OCI-LY7 (cell line): ENCODE data around the gene TMEM123. TPM values are rescaled to one million over a fixed set of nuclear protein-coding genes. Genes with fewer than 3 reads are reported as not detected.

Experiments used
- BruUV-seq: library from RNA; stranded (reverse); fragments of 400-500 nt; replicated peaks from 2 replicates; lab custom pipeline; 2021; lab: Mats Ljungman, UMichigan
- CTCF ChIA-PET: fragments of 300-600 bp; sonication (Branson Sonifier 250); formaldehyde crosslinking; loops from one replicate; lab custom pipeline; 2022; ENCODE audit warnings: antibody characterized with exemption; ENCODE audit not compliant: unreplicated experiment; lab: Charles Lee
- POLR2A ChIA-PET: fragments of 300-600 bp; sonication (Branson Sonifier 250); formaldehyde crosslinking; loops from one replicate; lab custom pipeline; 2022; ENCODE audit warnings: antibody characterized with exemption; lab: Charles Lee
- DNase-seq: peaks from one replicate; pipeline ENCODE4 v3.0.0-alpha.2; 2015; ENCODE audit warnings: low spot score
- H2AFZ ChIP-seq: fragments of 200-600 bp; sonication (generic), shearing (Covaris generic); 2 replicates; pipeline ENCODE4 v1.6.1; 2014; ENCODE audit warnings: mild to moderate bottlenecking, antibody characterized with exemption, low read length, moderate library complexity
- H3K27ac ChIP-seq: fragments of 200-600 bp; sonication (generic); 2 replicates; pipeline ENCODE4 v1.5.1; 2014; ENCODE audit warnings: mixed run types, low read depth, mild to moderate bottlenecking, moderate library complexity, low read length, inconsistent platforms; ENCODE audit not compliant: poor library complexity, severe bottlenecking
- H3K36me3 ChIP-seq: fragments of 200-600 bp; sonication (generic); 2 replicates; pipeline ENCODE4 v1.6.1; 2014; ENCODE audit warnings: mild to moderate bottlenecking, antibody characterized with exemption, low read length, moderate library complexity, mixed read lengths; ENCODE audit not compliant: insufficient read depth
- H3K4me1 ChIP-seq: fragments of 200-600 bp; sonication (generic); 2 replicates; pipeline ENCODE4 v1.5.1; 2014; ENCODE audit warnings: mild to moderate bottlenecking, low read length; ENCODE audit not compliant: insufficient read depth, poor library complexity, severe bottlenecking
- H3K4me2 ChIP-seq: fragments of 200-600 bp; sonication (generic); 2 replicates; pipeline ENCODE4 v1.6.1; 2014; ENCODE audit warnings: mild to moderate bottlenecking, low read length
- H3K4me3 ChIP-seq: fragments of 200-600 bp; sonication (generic); 2 replicates; pipeline ENCODE4 v1.5.1; 2014; ENCODE audit warnings: mild to moderate bottlenecking, low read depth, low read length; ENCODE audit not compliant: poor library complexity, severe bottlenecking
- H3K79me2 ChIP-seq: fragments of 200-600 bp; sonication (generic); 2 replicates; pipeline ENCODE4 v1.6.1; 2016; ENCODE audit warnings: low read depth, mild to moderate bottlenecking, low read length, moderate library complexity, mixed read lengths; ENCODE audit not compliant: insufficient read depth
- H3K9me2 ChIP-seq: fragments of 200-600 bp; sonication (generic); 2 replicates; pipeline ENCODE4 v1.6.1; 2016; ENCODE audit warnings: mild to moderate bottlenecking, low read length, mixed read lengths; ENCODE audit not compliant: insufficient read depth
- H3K9me3 ChIP-seq: fragments of 200-600 bp; sonication (generic); 2 replicates; pipeline ENCODE4 v1.6.1; 2014; ENCODE audit warnings: mild to moderate bottlenecking, mixed run types, low read length, mixed read lengths
- H4K20me1 ChIP-seq: fragments of 200-600 bp; sonication (generic); 2 replicates; pipeline ENCODE4 v1.6.1; 2014; ENCODE audit warnings: mild to moderate bottlenecking, antibody characterized with exemption, low read length, moderate library complexity, mixed read lengths; ENCODE audit not compliant: insufficient read depth
- CTCF ChIP-seq: fragments of 200-600 bp; sonication (generic); conservative IDR thresholded peaks from 2 replicates; pipeline ENCODE4 v1.5.1; 2014; ENCODE audit warnings: mild to moderate bottlenecking, antibody characterized with exemption, low read length, moderate library complexity, mixed read lengths
- EZH2phosphoT487 ChIP-seq: fragments of 200-600 bp; sonication (generic); IDR thresholded peaks from 2 replicates; pipeline ENCODE4 v1.6.1; 2018; ENCODE audit warnings: low read depth, borderline replicate concordance, mild to moderate bottlenecking, mixed run types, antibody characterized with exemption, low read length, moderate library complexity, mixed read lengths
- intact Hi-C: fragments of 100-400 bp; cut with micrococcal nuclease; formaldehyde crosslinking; loops from one replicate; pipeline ENCODE4 v1.10.0; 2022; ENCODE audit not compliant: unreplicated experiment
- total RNA-seq, 2 experiments: library from RNA; depleted of rRNA in 1 of 2; stranded (reverse); fragments of >200 nt in 1 of 2; shearing (Covaris generic) in 1 of 2; gene quantifications; 2 replicates each; pipeline ENCODE4 v1.2.3, GENCODE V29; 2014 to 2022

The TMEM123 gene
- total RNA-seq, 2 experiments from 2014 or later, result 127 to 232 TPM

- ChIA-PET CTCF (no interaction called here), POLR2A (interaction anchor here (0.5 to 0.8 kb wide), 3 partner anchors 10 to 43 kb away, joined by 3 to 4 read pairs (median 4); no protein-coding TSS in a partner anchor)
- no TSS peak for BruUV-seq
Measured at GRCh38 chr11:102383839-102384238, 68.7 kb downstream of the TMEM123 start.

GRCh38 chr11:102382384-102382783 is 70.2 kb downstream of the TMEM123 start:
- Histone ChIP-seq H2AFZ (no peak overlapping the region), H3K4me3 (no peak overlapping the region), H3K9me2 (no peaks in the 10 kb centered on the region), H3K27ac (no peak overlapping the region), H3K4me2 (no peak overlapping the region), H4K20me1 (no peaks in the 10 kb centered on the region), H3K9me3 (no peaks in the 10 kb centered on the region), H3K4me1 (no peaks in the 10 kb centered on the region), H3K36me3 (peaks cover 42% of the 10 kb centered on the region), H3K79me2 (no peaks in the 10 kb centered on the region)
- BruUV-seq, result no TSS peak
- no peak for TF ChIP-seq CTCF
- no peak for TF ChIP-seq EZH2phosphoT487
- ChIA-PET POLR2A (interaction anchor here (0.6 kb wide), 2 partner anchors 36 to 116 kb away, joined by 3 read pairs; no protein-coding TSS in a partner anchor), CTCF (interaction anchor here (1.0 kb wide), 1 partner anchor 8 kb away, joined by 3 read pairs; no protein-coding TSS in a partner anchor)
- DNase-seq, result no peak
- intact Hi-C loops, result no loop called here

More at GRCh38 chr11:102383839-102384238, 68.7 kb downstream of the TMEM123 start:
- Histone ChIP-seq H3K4me1 (no peaks in the 10 kb centered on the region), H3K27ac (no peak overlapping the region), H3K79me2 (no peaks in the 10 kb centered on the region), H3K4me2 (no peak overlapping the region), H2AFZ (no peak overlapping the region), H3K4me3 (no peak overlapping the region), H3K36me3 (peaks cover 42% of the 10 kb centered on the region), H3K9me2 (no peaks in the 10 kb centered on the region), H4K20me1 (no peaks in the 10 kb centered on the region), H3K9me3 (no peaks in the 10 kb centered on the region)
- no peak for DNase-seq
- intact Hi-C loops, result no loop called here
- TF ChIP-seq CTCF, result no peak
- TF ChIP-seq EZH2phosphoT487, result no peak

- Histone ChIP-seq H3K4me1 (no peaks in the 10 kb centered on the region), H3K4me3 (no peak overlapping the region), H3K9me3 (no peaks in the 10 kb centered on the region), H3K9me2 (no peaks in the 10 kb centered on the region), H3K4me2 (no peak overlapping the region), H4K20me1 (no peaks in the 10 kb centered on the region), H3K36me3 (peaks cover 53% of the 10 kb centered on the region), H3K27ac (no peak overlapping the region), H2AFZ (no peak overlapping the region), H3K79me2 (no peaks in the 10 kb centered on the region)
- DNase-seq, result no peak
- ChIA-PET CTCF (no interaction called here), POLR2A (interaction anchor here (0.9 to 1.3 kb wide), 3 partner anchors 12 to 102 kb away, joined by 3 to 4 read pairs (median 4); no protein-coding TSS in a partner anchor)
- BruUV-seq, result no TSS peak
- intact Hi-C loops, result no loop called here
- TF ChIP-seq EZH2phosphoT487 (no peak), CTCF (no peak)
Measured at GRCh38 chr11:102378818-102379217, 73.7 kb downstream of the TMEM123 start.
